ENCODE measurements around the gene EXO1. TPM values are rescaled to one million over a fixed set of nuclear protein-coding genes. Genes with fewer than 3 reads are reported as not detected.
"Not testable (repeated sequence)": the region's sequence is repeated elsewhere in the genome, so short reads cannot be mapped to it uniquely, and the experiment has no call there.

The EXO1 gene
- total RNA-seq, 4 donors from 2014 or later: 0.46 to 1.5 (median 1.4) TPM; not detected in 1

DNA sequence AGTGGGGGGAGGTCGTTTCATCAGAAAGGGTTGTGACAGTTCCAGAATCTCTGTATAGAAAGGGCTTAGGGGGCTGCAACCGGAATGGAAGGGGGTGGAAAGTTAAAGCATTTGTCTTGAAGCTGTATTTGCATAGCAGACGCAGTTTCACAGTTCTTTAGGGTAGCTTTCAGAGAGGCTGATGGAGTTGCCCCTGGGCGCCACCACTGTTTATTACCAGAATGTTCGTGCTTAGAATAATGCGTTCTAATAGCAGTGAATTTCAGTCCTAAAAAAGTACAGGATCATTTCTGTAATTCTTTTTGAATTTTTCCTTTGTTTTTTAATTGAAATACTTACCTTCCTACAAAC, 1.3 kb downstream of the EXO1 start:
- TF ChIP-seq EP300 (IDR thresholded peaks at IDR 0.05) (no peak), POLR2AphosphoS5 (IDR thresholded peaks at IDR 0.05) (no peak), POLR2A (IDR thresholded peaks at IDR 0.05; ENCODE audit: low read depth) (no peak)
- TF ChIP-seq, protein P1, sequence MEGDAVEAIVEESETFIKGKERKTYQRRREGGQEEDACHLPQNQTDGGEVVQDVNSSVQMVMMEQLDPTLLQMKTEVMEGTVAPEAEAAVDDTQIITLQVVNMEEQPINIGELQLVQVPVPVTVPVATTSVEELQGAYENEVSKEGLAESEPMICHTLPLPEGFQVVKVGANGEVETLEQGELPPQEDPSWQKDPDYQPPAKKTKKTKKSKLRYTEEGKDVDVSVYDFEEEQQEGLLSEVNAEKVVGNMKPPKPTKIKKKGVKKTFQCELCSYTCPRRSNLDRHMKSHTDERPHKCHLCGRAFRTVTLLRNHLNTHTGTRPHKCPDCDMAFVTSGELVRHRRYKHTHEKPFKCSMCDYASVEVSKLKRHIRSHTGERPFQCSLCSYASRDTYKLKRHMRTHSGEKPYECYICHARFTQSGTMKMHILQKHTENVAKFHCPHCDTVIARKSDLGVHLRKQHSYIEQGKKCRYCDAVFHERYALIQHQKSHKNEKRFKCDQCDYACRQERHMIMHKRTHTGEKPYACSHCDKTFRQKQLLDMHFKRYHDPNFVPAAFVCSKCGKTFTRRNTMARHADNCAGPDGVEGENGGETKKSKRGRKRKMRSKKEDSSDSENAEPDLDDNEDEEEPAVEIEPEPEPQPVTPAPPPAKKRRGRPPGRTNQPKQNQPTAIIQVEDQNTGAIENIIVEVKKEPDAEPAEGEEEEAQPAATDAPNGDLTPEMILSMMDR (IDR thresholded peaks at IDR 0.05): no peak
- no peak for DNase-seq (ENCODE audit: extremely low spot score)
- intact Hi-C loops (cut with DNase I): loop anchor here (10.0 kb wide), 3 partner anchors 205 to 315 kb away; partner anchors contain the start of genes CHML, KMO and OPN3
- Histone ChIP-seq H3K27me3 (no peaks in the 10 kb centered on the region), H3K9me3 (no peaks in the 10 kb centered on the region), H3K36me3 (no peaks in the 10 kb centered on the region), H3K4me3 (no peak overlapping the region), H3K27ac (replicated peaks in 1 of 4) (no peak overlapping the region), H3K4me1 (peaks cover 8 to 14% (median 11%) of the 10 kb centered on the region in 4 donors)
- 42% methylated on average over 6 of the region's 6 CpGs for WGBS

DNA sequence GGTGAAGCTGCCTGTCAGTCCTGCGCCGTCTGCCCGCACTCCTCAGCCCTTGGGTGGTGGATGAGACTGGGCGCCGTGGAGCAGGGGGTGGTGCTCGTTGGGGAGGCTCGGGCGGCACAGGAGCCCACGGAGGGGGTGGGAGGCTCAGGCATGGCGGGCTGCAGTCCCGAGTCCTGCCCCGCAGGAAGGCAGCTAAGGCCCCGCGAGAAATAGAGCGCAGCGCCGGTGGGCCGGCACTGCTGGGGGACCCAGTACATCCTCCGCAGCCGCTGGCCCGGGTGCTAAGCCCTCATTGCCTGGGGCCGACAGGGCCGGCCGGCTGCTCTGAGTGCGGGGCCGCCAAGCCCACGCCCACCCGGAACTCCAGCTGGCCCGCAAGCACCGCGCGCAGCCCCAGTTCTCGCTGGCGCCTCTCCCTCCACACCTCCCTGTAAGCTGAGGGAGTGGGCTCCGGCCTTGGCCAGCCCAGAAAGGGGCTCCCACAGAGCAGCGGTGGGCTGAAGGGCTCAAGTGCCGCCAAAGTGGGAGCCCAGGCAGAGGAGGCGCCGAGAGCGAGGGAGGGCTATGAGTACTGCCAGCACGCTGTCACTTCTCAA, 7.6 kb downstream of the EXO1 start:
- WGBS: 98% methylated on average over 37 of the region's 41 CpGs
- H3K36me3 ChIP-seq; H3K27ac ChIP-seq (replicated peaks in 1 of 4); H3K4me1 ChIP-seq; H3K27me3 ChIP-seq; H3K9me3 ChIP-seq; H3K4me3 ChIP-seq; intact Hi-C loops (cut with DNase I); DNase-seq (ENCODE audit: extremely low spot score): not testable (repeated sequence)

DNA sequence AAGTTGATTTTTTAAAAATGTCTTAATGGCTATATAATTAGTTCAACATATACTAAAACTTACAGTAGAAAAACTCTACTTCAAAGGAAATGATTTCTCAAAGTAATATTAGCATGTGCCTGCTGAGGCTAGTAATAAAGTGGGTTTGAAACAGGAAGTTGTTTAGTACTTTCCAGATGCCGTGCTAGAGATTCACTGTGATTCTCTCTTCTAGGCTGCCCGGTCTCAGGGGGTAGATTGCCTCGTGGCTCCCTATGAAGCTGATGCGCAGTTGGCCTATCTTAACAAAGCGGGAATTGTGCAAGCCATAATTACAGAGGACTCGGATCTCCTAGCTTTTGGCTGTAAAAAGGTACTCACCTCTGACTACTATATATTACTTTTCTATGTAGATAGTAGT, 9.1 kb downstream of the EXO1 start:
- intact Hi-C loops (cut with DNase I): no loop called here
- no peak for DNase-seq (ENCODE audit: extremely low spot score)
- WGBS: 89% methylated on average over 6 of the region's 6 CpGs

DNA sequence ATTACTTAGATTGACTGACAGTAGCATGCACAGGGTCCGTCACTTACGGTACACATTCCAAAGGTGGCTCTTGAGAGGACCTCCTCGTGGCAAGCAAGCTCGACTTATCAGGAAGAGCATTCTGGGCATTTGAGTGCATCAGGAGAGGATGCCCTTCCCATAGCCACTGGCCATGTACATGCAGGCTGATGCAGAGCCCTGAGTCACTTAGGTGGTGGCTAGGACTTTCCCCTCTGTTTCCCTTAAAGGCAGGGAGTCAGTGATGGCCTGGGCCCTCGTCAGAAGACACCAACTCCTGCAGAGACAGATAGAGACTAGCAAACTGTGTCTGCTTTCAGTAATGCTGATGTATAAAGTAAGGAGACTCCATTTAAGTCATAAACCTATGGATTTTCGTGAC, 12.9 kb downstream of the EXO1 start:
- WGBS: 84% methylated on average over 6 of the region's 6 CpGs
- no peaks in the 10 kb centered on the region for H3K27me3 ChIP-seq
- no peak overlapping the region for H3K4me3 ChIP-seq
- H3K4me1 ChIP-seq: no peaks in the 10 kb centered on the region
- no peaks in the 10 kb centered on the region for H3K9me3 ChIP-seq
- TF ChIP-seq, protein P1 (IDR thresholded peaks at IDR 0.05): no peak
- intact Hi-C loops (cut with DNase I): no loop called here
- H3K27ac ChIP-seq (replicated peaks in 1 of 4): no peak overlapping the region
- DNase-seq (ENCODE audit: extremely low spot score): no peak
- no peaks in the 10 kb centered on the region for H3K36me3 ChIP-seq

More for the DNA sequence above, 9.1 kb downstream of the EXO1 start:
- no peak overlapping the region for H3K4me3 ChIP-seq
- H3K27me3 ChIP-seq: no peaks in the 10 kb centered on the region
- no peaks in the 10 kb centered on the region for H3K36me3 ChIP-seq
- TF ChIP-seq POLR2AphosphoS5 (IDR thresholded peaks at IDR 0.05) (no peak), POLR2A (IDR thresholded peaks at IDR 0.05; ENCODE audit: low read depth) (no peak), EP300 (IDR thresholded peaks at IDR 0.05) (no peak)
- TF ChIP-seq, protein P1 (IDR thresholded peaks at IDR 0.05): no peak
- no peaks in the 10 kb centered on the region for H3K4me1 ChIP-seq
- no peaks in the 10 kb centered on the region for H3K9me3 ChIP-seq
- no peak overlapping the region for H3K27ac ChIP-seq (replicated peaks in 1 of 4)

DNA sequence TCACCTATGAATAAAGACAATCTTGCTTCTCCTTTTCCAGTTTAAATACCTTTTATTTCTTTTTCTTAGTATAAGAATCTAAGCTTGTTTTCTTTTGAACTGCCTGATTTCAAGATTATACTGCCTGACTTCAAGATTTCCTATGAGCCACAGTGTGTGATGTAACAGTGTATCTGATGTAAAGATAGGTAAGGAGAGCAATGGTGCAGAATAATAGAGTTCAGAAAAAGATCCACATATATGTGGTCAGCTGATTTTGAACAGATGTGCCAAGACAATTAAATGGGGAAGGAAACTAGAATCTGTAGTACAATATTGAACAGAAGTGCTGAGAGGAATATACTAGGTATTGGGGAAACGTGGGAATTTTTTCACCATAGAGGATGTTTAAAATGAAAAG, 21.0 kb downstream of the EXO1 start:
- WGBS: 70% methylated on average over 1 of the region's 1 CpG
- Histone ChIP-seq H3K4me3 (no peak overlapping the region), H3K36me3 (no peaks in the 10 kb centered on the region), H3K27me3 (no peaks in the 10 kb centered on the region), H3K27ac (replicated peaks in 1 of 4) (no peak overlapping the region), H3K4me1 (no peaks in the 10 kb centered on the region), H3K9me3 (no peaks in the 10 kb centered on the region)
- intact Hi-C loops (cut with DNase I): no loop called here
- no peak for DNase-seq (ENCODE audit: extremely low spot score)
- TF ChIP-seq EP300 (IDR thresholded peaks at IDR 0.05): no peak
- TF ChIP-seq, protein P1 (IDR thresholded peaks at IDR 0.05): no peak
- TF ChIP-seq POLR2A (IDR thresholded peaks at IDR 0.05; ENCODE audit: low read depth): no peak
- TF ChIP-seq POLR2AphosphoS5 (IDR thresholded peaks at IDR 0.05): no peak

All from esophagus muscularis mucosa (tissue), 4 donors.